Activated CD4-positive, alpha-beta T cell treated with anti-CD3 and anti-CD28 coated beads, Interleukin-10, Interleukin-2, amounts not matched to agents 100 ng/mL and 50 ng/mL, durations not matched to agents 16 hours and 8 hours (primary cell): ENCODE data around the gene NLN.
"Not testable (repeated sequence)": the region's sequence is repeated elsewhere in the genome, so short reads cannot be mapped to it uniquely, and the experiment has no call there.

Source experiments
- DNase-seq: peaks from one replicate; pipeline ENCODE4 v3.0.0-alpha.2; 2020

NLN gene

DNA sequence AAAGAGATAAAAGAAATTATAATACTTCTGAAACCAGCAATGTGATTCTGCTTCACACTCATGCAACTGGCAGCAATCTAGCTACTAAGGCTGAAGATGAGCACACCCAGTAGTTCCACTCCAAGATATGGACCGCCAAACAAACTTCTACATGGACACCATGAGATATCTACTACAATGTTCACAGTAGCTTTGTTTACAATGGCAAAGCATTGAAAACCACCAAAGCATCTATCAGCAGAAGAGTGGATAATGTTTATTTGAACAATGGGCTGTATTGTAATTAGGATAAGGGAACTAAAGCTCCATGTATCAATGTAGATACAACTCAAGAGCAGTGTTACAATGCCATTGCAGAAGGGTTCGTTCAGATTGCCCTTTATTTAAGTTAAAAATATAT, 113.2 kb downstream of the NLN start:
- no peak for DNase-seq

GRCh38 chr5:65837139-65837538, 115.1 kb downstream of the NLN start:
- no peak for DNase-seq

- not testable (repeated sequence) for DNase-seq
Measured at GRCh38 chr5:65839170-65839569, 117.2 kb downstream of the NLN start.

GRCh38 chr5:65840071-65840470, 118.1 kb downstream of the NLN start:
- no peak for DNase-seq

- not testable (repeated sequence) for DNase-seq
Measured at GRCh38 chr5:65844763-65845162, 122.8 kb downstream of the NLN start.

- no peak for DNase-seq
Measured at GRCh38 chr5:65846101-65846500, 124.1 kb downstream of the NLN start.

- DNase-seq = not testable (repeated sequence)
Measured at GRCh38 chr5:65847019-65847418, 125.0 kb downstream of the NLN start.

GRCh38 chr5:65849918-65850317, 127.9 kb downstream of the NLN start:
- DNase-seq = not testable (repeated sequence)

- no peak for DNase-seq
Measured at GRCh38 chr5:65854925-65855324, 132.9 kb downstream of the NLN start.

DNA sequence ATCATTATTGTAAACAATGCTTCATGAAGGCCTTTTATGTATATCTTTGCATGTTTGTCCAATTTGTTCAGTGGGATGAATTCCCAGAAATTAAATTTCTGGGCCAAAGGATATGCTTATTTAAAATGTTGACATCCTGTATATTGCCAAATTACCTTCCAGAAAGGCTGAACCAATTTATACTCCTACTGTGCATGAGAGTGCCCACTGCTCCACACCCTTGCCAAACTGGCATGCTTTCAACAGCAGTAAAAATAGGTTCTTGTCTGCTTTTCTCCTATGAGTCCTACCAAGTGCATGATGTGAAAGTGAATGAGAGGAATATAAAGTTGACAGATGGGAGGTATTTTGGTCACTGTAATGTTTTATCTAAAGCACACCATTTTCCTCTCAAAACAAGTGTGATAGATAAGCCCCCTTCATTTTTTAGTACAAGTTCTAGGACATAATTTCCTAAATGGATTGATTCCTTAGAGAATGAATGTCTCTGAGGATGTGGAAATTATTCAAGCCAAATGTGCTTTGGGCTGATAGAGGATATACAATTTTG, 133.8 kb downstream of the NLN start:
- DNase-seq = no peak

DNA sequence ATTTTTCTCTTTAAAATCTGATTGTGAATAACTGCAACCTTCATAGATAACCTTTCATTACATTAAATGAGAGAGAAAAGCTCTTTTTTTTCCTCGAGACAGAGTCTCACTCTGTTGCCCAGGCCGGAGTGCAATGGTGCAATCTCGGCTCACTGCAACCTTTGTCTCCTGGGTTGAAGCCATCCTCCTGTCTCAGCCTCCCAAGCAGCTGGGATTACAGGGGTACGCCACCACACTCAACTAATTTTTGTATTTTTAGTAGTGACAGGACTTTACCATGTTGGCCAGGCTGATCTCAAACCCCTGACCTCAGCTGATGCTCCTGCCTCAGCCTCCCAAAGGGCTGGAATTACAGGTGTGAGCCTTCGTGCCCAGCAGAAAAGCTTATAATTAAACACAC, 134.5 kb downstream of the NLN start:
- DNase-seq = no peak

DNA sequence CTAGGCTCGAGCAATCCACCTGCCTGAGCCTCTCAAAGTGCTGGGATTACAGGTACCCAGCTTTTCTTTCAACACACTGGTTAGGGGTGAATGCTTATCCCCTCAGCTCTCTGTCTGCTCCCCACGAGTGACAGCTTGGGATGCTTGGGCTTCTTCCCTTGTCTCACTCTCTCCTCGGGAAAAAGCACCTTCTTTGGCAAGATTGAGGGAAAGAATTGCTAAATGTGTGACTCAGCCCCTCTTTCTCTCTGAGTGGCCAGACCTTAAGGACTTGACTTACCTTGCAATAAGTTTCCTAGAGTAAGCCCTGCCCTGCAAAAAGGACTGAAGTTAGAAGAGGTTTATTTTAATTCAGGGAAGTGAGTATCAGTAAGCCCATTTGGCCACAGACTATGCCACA, 136.3 kb downstream of the NLN start:
- no peak for DNase-seq

- DNase-seq = no peak
Measured at GRCh38 chr5:65861830-65862241, 139.8 kb downstream of the NLN start.

DNA sequence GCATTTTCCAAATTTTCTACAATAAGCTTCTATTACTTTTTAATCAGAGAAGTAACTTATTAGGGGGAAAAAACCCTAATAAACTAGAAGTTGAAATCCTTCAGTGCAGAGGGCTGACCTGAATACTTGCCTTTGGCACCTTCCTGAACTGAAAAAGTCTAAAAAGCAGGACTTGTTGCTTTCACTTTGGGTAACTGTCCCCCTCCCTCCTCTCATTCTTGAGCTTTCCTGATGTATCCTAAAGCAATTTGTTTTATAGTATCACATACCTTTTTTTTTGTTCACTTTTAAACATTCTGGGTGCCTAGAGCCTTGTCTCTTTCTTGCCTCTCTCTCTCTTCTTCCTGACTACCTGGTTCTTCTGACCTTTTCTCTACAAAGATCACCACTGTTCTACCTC, 140.4 kb downstream of the NLN start:
- no peak for DNase-seq

- no peak for DNase-seq
Measured at GRCh38 chr5:65863747-65864146, 141.7 kb downstream of the NLN start.

GRCh38 chr5:65866837-65867521, 145.0 kb downstream of the NLN start:
- DNase-seq = no peak

- DNase-seq = no peak
Measured at GRCh38 chr5:65867542-65868195, 145.7 kb downstream of the NLN start.

DNA sequence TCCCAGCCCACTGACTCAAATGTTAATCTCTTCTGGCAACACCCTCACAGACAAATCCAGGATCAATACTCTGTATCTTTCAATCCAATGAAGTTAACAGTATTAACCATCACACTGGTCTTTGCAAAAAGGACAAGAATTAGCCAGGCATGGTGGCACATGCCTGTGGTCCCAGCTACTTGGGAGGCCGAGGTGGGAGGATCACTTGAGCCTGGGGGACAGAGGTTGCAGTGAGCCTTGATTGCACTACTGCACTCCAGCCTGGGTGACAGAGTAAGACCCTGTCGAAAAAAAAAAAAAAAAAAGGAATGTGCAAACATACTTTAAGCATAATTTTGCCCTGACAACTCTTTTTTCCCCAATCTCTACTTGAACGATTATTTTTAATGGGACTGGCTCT, 146.5 kb downstream of the NLN start:
- DNase-seq = no peak

GRCh38 chr5:65871182-65871581, 149.2 kb downstream of the NLN start:
- DNase-seq = no peak

GRCh38 chr5:65871776-65872175, 149.8 kb downstream of the NLN start:
- DNase-seq = not testable (repeated sequence)

DNA sequence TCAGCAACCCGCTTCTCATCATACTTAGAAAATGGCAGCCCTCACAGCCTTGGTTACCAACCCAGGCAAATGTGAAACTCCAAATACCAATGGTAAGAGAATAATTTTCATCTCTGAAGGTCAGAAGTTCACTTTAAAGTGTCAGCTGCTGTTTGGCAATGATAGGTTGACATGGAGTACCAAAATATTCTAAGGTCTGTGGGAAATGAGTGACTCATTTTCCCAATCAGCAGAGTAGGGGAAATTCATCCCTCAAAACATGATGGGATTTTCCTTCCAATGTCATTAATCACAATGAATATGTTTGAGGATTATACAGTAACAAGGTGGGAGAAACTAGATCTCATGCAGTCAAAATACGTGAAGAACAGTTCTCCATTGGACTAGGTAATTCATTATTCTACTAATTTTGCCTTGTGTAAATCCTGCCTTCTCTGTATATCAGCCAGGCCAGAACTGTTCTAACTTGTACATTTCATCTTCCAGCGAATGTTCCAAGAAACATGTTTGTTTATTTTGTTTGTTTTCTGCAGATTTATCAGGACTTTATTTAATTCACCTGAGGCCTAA, 151.3 kb downstream of the NLN start:
- DNase-seq = no peak

DNA sequence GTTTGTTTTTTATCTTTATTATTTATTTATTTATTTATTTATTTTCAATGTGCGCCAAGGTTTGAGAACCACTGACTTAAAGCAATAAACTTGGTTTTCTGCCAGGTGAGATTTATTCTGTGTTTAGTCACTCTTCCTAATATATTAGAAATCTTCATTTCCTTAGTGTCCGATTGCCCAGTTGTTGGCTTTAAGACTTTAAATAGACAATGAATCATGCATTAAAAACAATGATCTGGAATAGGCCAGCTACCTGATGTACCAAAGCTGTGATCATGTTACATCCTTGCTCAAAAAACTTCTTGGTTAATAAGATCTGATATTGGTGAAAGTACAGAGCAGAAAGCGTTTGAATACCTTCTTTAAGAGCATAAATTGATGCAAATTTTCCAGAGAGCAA, 152.2 kb downstream of the NLN start:
- DNase-seq = no peak

GRCh38 chr5:65876496-65876895, 154.5 kb downstream of the NLN start:
- DNase-seq = no peak

- DNase-seq = no peak
Measured at GRCh38 chr5:65876970-65877369, 155.0 kb downstream of the NLN start.
